GM19035 (cell line): Measurements from ENCODE around the gene HMOX2.
A peak's percentile ranks its signal among the peaks of the same experiment; 100 is the strongest.

Experiments used
- ATAC-seq: cut with Tn5 transposase; IDR thresholded peaks from one replicate; pipeline ENCODE4 v1.9.1; 2021; ENCODE audit not compliant: unreplicated experiment

The HMOX2 gene, protein sequence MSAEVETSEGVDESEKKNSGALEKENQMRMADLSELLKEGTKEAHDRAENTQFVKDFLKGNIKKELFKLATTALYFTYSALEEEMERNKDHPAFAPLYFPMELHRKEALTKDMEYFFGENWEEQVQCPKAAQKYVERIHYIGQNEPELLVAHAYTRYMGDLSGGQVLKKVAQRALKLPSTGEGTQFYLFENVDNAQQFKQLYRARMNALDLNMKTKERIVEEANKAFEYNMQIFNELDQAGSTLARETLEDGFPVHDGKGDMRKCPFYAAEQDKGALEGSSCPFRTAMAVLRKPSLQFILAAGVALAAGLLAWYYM

DNA sequence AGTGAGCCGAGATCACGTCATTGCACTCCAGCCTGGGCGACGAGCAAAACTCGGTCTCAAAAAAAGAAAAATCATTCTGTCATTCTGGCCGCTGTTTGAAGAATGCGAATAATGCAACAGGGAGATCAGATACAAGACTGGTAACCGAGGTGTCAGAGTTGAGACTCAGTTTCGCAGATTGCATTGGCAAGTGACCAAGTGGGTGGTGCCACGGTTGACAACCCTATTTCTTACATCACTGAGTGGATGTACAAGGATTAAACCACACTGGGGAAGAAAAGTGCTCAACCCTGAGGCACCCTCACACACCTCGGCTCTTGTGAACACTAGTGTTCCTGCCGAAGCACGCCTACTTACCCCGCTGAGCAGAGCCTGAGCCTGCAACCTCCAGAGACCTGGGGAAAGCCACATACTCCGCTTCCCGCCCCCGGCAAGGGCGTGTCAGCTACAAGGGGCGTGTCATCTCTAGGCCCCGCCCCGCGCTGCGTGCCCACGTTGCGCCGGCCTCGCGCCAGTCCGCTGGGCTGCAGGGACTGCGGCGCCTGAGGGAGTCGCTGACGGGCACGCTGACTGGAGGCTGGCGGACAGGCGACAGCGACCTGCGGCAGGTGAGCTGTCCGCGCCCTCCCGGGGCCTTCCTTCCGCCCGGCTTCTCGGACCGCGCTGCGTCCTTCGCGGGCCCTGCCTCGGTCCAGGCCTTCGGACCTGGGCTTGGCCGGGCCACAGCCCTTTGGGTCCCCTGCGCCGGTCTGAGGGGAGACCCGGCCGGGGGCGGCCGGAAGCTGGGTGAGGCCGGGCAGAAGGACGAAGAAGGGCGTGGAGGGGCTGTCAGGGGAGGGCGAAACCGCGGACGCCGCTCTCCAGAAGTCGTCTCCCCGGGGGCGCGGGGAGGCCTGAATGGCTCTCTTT, at the start of gene HMOX2:
TSS of gene HMOX2 (plus strand) at position 519 of the 909 bp plus-strand sequence. CDS start 29,127 bp downstream, outside the sequence.
- peak; percentile 84 for ATAC-seq

DNA sequence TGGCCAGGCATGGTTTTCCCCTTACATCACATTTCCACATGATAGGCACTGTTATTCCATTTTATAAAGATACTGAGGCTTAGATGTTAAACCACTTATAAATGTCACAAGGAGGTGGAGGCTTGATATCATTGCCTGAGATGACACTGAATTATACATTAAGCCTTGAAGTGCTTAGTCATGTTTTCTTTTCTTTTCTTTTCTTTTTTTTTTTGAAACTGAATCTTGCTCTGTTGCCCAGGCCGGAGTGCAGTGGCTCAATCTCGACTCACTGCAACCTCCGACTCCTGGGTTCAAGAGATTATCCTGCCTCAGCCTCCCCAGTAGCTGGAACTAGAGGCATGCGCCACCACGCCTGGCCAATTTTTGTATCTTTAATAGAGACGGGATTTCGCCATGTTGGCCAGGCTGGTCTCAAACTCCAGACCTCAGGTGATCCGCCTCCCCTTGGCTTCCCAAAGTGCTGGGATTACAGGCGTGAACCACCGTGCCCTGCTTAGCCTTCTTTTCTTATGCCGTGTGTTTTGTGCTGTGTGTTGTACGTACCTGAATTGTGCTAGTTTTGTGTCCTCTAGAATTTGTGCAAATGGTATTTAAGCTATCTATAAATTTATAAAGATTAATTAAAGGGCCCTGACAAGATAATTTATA, 49.4 kb upstream of the HMOX2 start:
- no peak for ATAC-seq

DNA sequence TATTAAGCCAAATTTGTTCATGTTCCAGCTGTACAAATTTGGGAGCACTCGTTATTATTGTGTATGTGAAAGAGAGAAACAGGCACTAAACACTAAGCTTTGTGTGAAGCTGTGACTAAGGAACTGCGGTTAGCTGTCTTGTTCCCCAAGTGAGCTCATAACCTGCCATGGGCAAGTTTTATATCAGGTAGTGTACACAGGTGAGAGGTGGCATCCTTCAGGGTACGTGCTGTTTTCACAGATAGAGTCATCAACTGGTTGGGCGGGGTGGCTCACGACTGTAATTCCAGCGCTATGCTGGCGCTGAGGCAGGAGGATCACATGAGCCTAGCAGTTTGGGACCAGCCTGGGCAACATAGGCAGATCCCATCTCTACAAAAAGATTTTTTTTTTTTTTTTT, 47.7 kb upstream of the HMOX2 start:
- ATAC-seq: no peak

DNA sequence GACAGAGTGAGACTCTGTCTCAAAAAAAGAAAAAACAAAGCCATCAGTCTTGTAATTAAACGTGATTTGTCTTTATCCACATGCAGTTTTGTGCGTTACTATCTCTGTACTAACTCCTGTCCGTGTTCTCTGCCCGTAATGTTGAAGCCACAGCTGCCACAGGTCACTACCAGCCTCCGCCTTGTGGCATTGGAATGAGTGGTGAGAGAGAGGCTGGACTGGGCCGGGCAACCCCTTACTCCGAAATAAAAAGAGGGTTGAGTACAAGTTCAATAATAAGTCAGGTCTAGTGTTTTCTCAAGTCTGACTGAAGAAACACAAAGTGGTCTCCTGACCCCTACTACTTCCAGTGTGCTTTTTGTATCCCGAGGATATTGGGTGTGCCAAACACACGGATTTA, 45.2 kb upstream of the HMOX2 start:
- ATAC-seq: no peak

DNA sequence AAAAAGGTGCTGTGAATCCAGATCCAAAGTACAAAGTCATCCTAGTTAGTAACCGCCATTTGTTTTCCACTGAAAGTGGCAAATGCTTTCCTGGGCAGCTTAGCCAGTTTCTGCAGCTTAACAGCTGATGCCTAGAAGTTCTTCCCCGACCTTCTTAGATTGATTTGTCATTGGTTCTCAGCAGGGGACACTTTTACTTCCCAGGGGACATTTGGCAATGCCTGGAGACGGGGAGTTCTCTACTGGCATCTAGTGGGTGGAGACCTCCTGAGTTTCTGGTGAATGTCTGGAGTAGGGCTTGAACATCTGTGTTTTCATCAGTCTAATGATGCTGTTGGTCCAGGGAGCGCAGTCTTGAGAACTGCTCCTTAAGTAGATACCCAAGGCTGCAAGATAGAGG, 43.0 kb upstream of the HMOX2 start:
- ATAC-seq: no peak

DNA sequence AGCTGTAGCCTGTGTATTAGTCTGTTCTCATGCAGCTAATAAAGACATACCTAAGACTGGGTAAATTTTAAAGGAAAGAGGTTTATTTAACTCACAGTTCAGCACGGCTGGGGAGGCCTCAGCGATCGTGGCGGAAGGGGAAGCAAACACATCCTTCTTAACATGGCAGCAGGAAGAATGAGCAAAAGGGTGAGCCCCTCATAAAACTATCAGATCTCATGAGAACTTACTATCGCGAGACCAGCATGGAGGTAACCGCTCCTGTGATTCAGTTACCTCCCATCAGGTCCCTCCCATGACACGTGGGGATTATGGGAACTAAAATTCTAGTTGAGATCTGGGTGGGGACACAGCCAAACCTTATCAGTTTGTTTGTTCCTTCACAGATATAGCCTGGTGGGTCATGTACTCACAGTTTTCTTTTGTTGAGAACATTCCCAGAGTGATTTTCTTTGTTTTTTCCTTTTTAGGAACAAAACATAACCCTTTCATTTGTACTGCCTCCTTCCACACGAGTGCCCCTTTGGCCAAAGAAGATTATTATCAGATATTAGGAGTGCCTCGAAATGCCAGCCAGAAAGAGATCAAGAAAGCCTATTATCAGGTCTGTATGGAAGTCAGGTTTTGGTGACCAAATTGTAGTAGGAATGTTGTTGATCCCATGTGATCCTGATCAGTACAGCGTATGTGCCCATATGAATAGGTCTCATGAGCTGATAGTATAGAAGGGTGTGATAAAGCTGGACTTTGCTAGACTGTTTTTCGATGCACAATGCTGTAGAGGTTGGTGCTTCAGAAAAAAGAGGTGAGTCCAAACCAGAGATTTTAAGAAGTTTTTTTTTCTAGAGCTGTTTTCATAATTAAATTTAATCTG, 42.0 kb upstream of the HMOX2 start:
- no peak for ATAC-seq

DNA sequence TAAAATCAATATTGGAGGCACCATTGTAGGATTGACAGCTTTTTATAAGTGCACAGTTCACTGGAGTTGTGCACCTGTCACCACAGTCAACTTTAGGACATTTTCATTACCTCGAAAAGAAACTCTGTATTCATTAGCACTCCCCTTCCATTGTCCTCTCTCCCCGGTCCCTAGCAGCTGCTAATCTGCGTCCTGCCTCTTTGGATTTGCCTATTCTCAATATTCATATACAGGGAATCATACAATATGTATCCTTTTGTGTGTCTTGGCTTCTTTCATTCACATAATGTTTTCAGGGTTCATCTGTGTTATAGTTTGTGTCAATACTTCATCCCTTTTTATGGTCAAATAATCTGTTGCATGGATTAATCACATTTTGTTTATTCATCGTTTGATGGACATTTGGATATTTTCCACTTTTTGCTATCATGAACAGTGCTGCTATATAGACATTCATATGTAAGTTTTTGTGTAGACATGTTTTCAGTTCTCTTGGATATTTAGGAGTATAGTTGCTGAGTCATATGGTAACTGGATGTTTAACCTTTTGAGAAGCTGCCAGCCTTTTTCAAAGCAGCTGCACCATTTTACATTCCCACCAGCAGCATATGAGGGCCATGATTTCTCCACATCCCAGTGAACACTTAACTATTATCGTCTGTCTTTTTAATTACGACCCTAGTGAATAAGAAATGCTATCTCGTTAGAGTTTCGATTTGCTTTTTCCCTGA, 40.7 kb upstream of the HMOX2 start:
- ATAC-seq: no peak

DNA sequence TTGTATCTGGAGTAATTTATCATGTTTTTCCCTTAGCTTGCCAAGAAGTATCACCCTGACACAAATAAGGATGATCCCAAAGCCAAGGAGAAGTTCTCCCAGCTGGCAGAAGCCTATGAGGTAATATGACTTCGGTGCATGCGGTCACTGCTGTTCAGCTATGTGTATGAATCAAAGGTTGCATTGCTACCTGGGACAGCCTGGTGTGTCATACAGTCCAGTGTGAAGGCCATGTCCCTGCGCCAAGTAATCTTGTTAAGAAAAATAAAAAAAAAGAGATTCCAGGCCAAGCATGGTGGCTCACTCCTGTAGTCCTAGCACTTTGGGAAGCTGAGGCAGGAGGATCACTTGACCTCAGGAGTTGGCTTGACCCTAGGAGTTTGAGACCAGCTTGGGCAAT, 38.8 kb upstream of the HMOX2 start:
- no peak for ATAC-seq

DNA sequence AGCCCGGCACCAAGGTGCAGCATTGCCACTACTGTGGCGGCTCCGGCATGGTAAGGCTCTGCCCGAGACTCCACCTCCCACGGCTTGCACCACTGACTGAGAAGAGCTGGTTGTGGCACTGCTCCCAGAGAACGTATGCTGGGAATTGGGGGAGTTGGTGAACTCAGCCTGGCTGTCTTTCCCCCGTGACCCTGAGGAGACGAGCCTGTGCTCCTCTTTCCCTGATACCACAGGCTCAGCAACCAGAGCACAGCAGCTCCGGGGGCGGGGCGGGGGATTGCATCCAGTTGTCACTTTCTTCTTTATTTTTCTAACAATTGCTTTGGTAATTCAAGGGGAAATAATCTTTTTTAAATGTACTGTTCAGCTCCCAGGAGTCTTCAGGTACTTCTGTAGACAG, 33.8 kb upstream of the HMOX2 start:
- ATAC-seq: no peak

DNA sequence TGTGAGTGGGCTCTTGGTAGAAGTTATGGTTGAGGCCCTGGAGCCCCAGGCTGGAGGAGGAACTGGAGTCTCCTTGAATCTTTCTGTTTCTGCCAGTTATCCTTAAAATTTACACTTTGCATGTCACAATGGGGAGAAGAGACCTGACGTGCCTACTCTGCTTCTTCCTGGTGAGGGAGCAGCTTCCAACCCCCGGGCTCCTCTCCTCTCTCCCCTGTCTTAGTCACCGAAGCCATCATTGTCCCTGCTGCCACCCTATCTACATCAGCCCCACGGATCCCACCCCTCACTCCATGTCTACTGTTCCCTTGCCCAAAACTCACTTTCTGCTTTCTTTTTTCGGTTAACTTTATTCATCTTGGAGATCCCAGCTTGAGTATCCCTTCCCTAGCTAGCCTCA, 32.9 kb upstream of the HMOX2 start:
- no peak for ATAC-seq

DNA sequence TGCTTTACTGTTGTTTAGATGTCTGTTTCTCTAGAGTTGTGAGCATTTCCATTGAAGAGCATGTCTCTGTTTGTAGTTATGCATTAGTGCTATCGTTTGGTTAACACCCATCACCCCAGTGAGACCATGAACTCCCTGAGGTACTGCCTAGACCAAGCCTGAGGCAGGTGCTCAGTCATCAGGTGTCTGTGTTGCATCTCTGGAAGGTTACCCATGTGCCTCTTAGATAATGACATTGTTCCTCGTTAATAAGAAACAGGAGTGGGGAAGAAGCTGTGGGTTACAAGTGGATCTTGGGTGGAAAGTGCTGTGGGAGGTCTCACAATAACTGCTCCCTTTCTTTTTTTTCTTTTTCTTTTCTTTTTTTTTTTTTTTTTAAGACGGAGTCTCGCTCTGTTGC, 32.2 kb upstream of the HMOX2 start:
- ATAC-seq: no peak

DNA sequence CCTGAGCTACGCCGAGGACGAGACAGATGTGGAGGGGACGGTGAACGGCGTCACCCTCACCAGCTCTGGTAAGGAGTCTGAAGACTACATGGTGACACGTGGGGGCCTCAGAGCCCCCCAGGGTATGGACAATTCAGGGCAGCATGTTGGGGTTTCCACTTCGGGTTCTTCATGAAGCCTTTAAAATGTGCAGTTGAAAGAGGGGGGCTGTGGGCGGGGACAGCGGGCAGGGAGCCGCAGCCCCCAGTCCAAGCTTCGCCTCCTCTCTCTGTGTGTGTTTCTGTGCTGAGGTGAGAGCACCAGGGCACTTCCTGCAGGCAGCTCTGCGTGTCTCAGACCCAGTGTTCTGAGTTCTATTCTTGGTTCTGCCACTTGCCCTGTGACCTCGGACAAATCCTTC, 25.8 kb upstream of the HMOX2 start:
- ATAC-seq: no peak

DNA sequence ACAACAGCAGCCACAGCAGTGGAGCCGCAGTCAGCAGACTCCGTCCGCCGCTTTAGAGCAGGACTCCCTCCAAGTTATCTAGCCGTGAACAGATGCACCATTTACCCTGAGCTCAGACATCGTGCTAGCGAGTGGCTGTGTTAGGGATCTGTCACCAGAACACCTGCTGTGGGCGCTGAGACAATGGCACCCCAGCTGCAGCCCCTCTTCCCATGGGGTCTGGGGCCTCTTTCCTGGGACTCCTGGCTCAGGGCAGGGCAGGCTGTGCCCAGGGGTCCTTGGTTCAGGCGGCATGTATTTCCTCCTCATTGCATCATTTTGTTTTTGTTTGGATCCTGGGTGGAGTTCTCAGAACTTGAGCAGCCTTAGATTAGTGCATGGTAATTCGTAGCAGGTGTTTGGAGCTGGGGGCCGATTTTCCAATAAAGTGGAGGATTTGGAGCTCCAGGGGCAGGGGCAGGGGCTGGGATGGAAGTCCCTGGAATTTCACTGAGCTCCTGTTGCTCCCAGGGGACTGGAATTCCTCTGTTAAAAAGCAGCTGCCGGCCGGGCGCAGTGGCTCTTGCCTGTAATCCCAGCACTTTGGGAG, 25.2 kb upstream of the HMOX2 start:
- no peak for ATAC-seq

DNA sequence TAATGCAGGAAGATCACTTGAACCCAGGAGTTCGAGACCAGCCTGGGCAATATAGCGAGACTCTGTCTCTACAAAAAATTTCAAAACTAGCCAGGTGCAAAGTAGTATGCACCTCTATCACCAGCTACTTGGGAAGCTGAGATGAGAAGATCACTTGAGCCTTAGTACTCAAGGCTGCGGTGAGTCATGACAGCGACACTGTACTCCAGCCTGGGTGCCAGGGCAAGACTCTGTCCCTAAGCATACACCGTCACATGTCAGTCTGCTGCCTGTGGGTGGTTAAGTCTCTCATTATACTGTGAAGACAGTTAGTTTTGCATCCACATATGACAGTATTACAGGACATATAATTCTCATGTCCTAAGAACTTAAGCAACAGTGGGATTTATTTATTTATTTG, 23.5 kb upstream of the HMOX2 start:
- ATAC-seq: no peak

DNA sequence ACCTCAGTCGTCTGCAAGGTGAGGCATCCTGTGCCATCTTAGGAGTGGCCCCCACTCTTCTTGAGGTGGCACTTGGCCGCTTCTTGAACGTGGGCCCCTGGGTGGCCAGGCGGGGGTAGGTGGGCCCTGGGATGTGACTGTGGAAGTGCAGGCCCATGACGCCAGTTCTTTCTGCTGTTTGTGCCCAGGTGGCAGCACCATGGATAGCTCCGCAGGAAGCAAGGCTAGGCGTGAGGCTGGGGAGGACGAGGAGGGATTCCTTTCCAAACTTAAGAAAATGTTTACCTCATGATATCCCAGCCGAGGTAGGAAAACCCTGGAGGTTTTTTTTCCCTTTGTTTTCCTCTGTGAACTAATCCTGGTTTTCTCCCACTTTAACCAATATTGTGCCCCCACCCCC, 21.6 kb upstream of the HMOX2 start:
- ATAC-seq: no peak

DNA sequence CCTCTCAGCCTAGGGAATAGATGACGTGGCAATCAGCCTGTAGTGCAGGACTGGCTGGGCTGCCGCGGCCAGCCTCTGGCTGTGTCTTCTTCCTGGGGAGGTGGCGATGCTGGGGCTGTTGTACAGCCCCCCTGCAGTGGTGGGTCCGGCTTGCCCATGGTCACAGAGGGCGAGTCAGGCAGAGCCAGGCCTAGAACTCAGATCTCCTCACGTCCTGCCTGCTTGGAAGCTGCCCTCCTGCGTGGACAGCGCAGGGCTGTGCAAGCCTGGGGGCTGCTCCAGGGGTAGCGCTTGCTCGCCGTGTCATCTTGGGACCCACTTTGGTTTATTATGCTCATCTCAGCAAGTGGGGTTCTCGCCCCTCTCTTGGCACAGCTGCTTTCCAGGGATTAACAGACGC, 21.1 kb upstream of the HMOX2 start:
- no peak for ATAC-seq

DNA sequence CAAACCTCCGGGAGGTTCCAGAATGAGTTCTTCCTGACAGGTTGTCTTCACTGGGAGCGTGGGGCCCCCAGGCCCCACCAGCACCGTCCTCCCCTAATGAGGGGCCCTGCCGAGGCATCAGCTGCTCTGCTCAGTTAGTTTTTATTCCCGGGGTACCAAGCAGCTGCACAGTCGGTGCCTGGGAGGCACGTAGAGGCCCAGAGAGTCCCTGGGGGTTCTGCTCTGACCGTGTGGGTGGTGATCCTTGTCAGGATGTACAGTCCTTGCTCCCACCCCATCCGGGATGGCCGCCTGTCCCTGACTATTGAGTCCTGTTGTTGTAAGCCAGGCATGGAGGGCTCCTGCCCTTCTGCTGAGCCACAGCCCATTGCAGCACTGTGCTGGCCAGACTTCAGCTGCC, 20.2 kb upstream of the HMOX2 start:
- ATAC-seq: no peak

DNA sequence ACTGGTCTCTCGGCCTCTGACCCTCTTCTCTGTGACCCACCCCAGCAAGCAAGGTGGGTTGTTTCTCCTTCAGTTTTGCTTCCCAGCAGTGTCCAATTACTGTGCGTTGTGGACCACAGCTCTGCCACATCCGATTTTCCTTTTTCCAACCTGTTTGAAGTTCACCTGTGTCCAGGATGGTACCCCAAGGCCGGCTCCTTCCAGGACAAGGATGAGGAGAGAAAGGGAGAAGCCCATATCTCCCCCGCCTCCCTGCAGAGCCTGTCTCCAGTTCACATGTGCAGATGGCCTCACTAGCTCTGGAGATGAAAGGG, 15.3 kb upstream of the HMOX2 start:
- ATAC-seq: no peak

DNA sequence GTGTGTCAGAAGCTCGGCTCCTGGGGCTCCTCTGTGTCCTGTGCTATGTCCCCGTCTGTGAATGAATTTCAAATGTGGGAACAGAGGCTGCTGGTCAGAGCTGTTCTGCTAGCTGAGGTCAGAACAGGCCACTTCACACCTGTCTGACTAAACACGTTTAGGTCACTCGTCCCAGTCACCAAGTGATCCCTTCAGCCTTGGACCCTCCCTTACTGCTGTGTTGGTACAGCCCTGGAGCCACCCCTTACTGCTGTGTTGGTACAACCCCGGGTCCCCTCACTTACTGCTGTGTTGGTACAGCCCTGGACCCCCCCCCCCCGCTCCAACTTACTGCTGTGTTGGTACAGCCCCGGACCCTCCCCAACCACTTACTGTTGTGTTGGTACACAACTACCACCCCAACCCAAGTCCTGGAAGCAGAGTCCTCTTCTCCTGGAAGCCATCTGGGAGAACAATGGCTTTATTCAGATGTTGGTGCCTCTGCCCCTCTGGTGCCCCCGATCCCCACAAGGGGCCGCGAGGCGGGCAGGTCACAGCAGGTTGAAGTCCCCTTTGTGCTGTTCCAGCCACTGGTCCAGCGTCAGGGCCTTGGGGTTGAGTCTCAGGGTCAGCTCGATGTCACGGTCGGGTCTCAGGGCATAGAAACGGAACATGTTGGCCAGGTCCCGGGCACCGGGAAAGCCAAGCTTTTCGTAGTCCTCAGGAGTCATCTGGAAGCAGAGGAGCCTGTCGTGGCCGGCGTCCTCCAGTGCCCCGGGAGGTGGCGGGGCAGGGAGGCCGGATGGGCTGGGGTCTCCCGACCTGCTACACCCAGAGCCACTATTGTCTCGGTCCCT, 14.7 kb upstream of the HMOX2 start:
- no peak for ATAC-seq
